SK-N-MC (cell line): ENCODE results near the gene ENTPD1.
"Not testable (repeated sequence)": the region's sequence is repeated elsewhere in the genome, so short reads cannot be mapped to it uniquely, and the experiment has no call there.

Source experiments
- EZH2 ChIP-seq: fragments of 200-600 bp; sonication (generic); IDR thresholded peaks from one replicate; pipeline ENCODE4 v1.6.1; 2017; ENCODE audit warnings: antibody characterized with exemption
- FOXP2 ChIP-seq: optimal IDR thresholded peaks from 2 replicates; pipeline ENCODE3; 2011; ENCODE audit warnings: mild to moderate bottlenecking, moderate library complexity; ENCODE audit not compliant: insufficient read depth; ENCODE audit errors: extremely low read length, control extremely low read depth
- POLR2AphosphoS5 ChIP-seq: IDR thresholded peaks from 2 replicates; pipeline ENCODE4 v1.6.1; 2012; ENCODE audit warnings: mild to moderate bottlenecking, low read depth, low read length, borderline replicate concordance

DNA sequence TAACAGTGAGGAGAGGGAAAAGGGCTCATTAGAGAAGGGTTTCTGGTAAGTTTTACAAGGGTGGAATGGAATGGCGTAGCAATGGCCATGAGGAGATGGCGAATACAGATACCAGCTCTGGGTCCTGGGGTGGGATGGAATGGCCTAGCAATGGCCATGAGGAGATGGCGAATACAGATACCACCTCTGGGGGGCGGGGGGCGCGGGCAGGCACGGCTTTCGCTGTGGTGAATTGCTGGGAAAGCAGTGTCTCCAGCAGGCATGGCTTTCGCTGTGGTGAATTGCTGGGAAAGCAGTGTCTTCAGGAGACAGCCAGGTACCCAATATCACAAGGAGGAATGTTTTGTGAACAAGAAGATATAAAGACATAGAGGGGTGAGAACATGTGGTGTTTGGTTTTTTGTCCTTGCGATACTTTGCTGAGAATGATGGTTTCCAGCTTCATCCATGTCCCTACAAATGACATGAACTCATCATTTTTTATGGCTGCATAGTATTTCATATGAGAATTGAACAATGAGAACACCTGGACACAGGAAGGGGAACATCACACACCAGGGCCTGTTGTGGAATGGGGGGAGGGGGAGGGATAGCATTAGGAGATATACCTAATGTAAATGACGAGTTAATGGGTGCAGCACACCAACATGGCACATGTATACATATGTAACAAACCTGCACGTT is 150.1 kb downstream of the ENTPD1 start:
- TF ChIP-seq EZH2, POLR2AphosphoS5, FOXP2: not testable (repeated sequence)
